AG10803 (cell line): ENCODE results near the gene SNX25.

ENCODE experiments used
- DNase-seq: peaks from one replicate; pipeline ENCODE4 v3.0.0; 2010; ENCODE audit warnings: low read depth
- H3K4me3 ChIP-seq: 2 replicates; pipeline ENCODE4 v1.5.1; 2011; ENCODE audit warnings: mild to moderate bottlenecking, low read length, control low read depth
- TF ChIP-seq, protein P1 (sequence below): conservative IDR thresholded peaks from 2 replicates; pipeline ENCODE4 v1.5.1; 2011; ENCODE audit warnings: mild to moderate bottlenecking, low read length, control low read depth, inconsistent platforms

SNX25 gene

DNA sequence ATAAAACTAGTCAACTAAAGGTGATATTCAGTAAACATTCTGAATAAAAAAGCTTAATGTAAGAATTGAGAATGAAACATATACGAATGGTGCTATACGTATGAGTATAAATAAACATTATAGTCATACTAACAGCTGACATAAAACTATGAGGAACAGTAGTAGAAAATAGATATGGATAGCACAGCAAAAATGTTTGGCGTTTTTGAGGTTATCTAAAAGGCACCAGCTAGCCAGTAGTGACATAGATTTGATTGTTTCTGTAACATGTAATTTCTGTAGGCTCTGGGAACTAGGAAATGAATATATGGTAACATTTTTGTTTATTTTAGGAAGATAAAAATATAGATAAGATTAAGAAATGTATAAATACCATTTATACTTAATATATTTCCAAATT is 69.3 kb downstream of the SNX25 start:
- no peak for DNase-seq
- H3K4me3 ChIP-seq, result no peak overlapping the region
- TF ChIP-seq, protein P1, sequence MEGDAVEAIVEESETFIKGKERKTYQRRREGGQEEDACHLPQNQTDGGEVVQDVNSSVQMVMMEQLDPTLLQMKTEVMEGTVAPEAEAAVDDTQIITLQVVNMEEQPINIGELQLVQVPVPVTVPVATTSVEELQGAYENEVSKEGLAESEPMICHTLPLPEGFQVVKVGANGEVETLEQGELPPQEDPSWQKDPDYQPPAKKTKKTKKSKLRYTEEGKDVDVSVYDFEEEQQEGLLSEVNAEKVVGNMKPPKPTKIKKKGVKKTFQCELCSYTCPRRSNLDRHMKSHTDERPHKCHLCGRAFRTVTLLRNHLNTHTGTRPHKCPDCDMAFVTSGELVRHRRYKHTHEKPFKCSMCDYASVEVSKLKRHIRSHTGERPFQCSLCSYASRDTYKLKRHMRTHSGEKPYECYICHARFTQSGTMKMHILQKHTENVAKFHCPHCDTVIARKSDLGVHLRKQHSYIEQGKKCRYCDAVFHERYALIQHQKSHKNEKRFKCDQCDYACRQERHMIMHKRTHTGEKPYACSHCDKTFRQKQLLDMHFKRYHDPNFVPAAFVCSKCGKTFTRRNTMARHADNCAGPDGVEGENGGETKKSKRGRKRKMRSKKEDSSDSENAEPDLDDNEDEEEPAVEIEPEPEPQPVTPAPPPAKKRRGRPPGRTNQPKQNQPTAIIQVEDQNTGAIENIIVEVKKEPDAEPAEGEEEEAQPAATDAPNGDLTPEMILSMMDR, result no peak

DNA sequence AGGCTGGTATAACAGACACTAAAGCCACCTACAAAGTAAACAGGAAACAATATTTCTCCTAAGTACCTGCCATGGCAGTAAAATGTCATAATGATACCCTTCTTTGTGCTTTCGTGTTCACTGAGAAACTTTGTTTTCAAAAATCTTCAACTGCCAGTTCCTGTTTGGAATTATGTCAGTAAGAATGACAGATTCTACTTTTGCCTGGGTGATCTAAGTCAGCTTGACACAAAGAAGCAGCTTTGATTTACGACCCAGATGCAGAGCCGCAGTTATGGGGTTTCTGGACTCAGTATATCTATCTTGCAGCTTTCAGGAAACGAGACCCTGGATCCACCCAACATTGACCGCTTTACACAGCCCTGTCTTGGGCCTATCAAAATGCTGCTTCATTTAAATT is 71.2 kb downstream of the SNX25 start:
- no peak overlapping the region for H3K4me3 ChIP-seq
- DNase-seq, result no peak
- TF ChIP-seq, protein P1, result no peak

DNA sequence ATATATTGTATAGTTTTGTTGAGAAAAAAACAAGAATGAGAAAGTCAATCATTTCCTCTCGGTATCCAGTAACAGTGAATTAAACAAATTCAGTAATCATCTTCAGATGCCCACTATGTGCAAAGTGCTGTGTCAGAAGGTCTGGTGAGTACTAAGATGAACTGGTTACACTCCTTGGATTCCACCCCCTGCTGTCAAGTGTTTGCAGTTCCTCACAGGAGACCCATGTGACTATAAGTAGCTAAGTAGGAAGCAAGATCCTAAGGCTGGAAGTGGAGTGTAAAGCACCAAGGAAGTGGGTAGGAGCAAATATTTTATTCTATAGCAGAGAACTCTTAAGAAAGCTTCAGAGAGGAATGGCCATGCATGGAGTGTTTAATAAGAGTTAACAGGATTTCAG is 73.6 kb downstream of the SNX25 start:
- no peak overlapping the region for H3K4me3 ChIP-seq
- TF ChIP-seq, protein P1, result 0 out of 2 replicates have a peak, but pooled peaks have one; percentile 3
- DNase-seq, result no peak

DNA sequence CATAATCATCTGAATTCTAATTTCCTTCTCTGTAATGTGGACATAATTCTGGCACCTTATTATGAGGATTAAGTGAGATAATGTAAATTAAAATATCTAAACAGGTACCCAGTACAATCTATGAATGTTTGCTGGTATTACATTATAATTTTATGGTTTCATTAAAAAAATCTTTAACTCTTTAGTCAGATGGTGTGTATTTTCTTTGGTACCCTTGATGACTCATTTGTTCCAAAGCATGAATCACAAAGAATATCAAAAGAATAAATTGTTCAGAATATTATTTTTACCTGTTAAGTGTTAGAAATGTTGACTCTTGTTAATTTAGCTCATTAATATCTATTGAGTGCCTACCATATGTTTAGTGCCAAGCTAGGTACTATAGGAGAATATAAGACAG is 74.3 kb downstream of the SNX25 start:
- DNase-seq, result no peak

DNA sequence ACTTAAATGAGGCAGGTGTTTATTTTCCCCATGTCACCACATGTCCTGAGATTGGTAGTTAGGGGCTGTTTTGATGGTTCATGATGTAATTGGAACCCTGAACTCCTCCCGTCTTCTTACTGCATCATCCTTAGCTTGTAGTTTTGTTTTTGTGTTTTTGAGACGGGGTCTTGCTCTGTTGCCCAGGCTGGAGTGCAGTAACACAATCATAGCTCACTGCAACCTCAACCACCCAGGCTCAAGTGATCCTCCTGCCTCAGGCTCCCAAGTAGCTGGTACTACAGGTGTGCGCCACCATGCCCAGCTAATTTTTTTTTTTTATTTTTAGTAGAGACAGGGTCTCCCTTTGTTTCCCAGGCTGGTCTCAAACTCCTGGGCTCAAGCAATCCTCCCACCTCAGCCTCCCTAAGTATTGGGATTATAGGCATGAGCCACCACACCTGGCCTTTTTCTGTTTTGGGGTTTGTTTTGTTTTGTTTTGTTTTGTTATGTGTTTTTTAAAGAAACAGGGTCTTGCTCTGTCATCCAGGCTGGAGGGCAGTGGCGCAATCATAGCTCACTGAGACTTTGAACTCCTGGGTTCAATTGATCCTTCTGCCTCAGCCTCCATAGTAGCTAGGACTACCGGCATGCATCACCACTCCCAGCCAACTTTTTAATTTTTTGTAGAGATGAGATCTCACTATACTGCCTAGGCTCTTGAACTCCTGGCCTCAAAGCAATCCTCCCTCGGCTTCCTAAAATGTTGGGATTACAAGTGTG is 76.4 kb downstream of the SNX25 start:
- no peak for DNase-seq
- TF ChIP-seq, protein P1, result no peak

More for the DNA sequence above, 74.3 kb downstream of the SNX25 start:
- no peak overlapping the region for H3K4me3 ChIP-seq
- TF ChIP-seq, protein P1, result no peak

DNA sequence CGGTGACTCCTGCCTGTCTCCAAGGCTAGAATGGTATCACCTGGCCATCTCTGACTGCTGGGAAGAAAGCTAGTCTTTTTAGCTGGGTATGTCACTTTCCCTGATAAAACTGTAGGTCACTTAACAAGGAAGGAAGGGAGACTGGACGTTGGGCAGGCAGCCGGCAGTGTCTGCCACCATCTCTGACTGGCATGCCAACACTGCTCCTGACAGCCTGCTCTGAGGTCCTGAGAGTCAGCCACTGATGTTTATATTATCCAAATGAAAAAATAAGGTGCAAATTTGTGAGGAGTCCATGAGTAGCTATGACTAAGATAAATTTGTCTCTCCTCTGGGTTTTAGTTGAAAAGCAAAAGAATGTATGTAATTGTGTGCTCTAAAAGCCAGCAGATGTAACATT is 77.2 kb downstream of the SNX25 start:
- no peak for DNase-seq
- TF ChIP-seq, protein P1, result no peak
- no peak overlapping the region for H3K4me3 ChIP-seq

More for the DNA sequence above, 76.4 kb downstream of the SNX25 start:
- H3K4me3 ChIP-seq, result no peak overlapping the region

DNA sequence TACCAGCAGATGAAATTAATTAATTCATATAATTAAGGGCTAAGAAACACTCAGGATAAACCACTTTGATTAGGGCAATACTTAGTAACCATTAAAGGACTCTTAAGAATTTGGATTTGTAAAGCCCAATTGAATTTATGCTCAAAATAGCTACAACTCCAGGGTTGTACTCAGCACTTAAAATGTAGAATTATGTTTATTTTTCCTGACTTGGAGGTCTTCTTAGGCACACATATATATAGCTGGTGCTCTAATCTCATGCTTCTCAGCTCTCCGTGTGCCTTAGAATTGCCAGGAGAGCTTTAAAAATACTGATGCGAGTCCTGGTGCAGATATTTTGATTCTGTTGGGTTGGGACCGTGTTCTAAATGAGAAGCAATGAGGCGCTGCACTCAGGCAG is 77.6 kb downstream of the SNX25 start:
- H3K4me3 ChIP-seq, result no peak overlapping the region

More for the DNA sequence above, 77.6 kb downstream of the SNX25 start:
- DNase-seq, result no peak
- TF ChIP-seq, protein P1, result no peak
